T-helper 17 cell (primary cell): ENCODE data around the gene SLIT3. TPM values are rescaled to one million over a fixed set of nuclear protein-coding genes. Genes with fewer than 3 reads are reported as not detected.

ENCODE experiments used
- ATAC-seq: fragments of 150-1000 bp; cut with Tn5 transposase; 2 replicates; pipeline ENCODE4 v1.10.0; 2021; ENCODE audit warnings: mild to moderate bottlenecking, moderate library complexity
- DNase-seq, 3 donors: peaks; one replicate each; pipeline versions ENCODE4 v3.0.0 to v3.0.0-alpha.2; 2020 to 2021
- H3K9me3 ChIP-seq: one replicate; pipeline ENCODE4 v1.7.0; 2013; ENCODE audit warnings: low read length, mild to moderate bottlenecking; ENCODE audit not compliant: control insufficient read depth, poor library complexity, severe bottlenecking
- H3K27ac Mint-ChIP-seq: one replicate; pipeline ENCODE4 v1.8.0; 2022; ENCODE audit warnings: mild to moderate bottlenecking, moderate library complexity, mixed read lengths
- H3K27me3 Mint-ChIP-seq: one replicate; pipeline ENCODE4 v1.8.0; 2022; ENCODE audit warnings: mixed read lengths
- H3K36me3 Mint-ChIP-seq: one replicate; pipeline ENCODE4 v1.8.0; 2022; ENCODE audit warnings: low read depth, mixed read lengths
- H3K4me1 Mint-ChIP-seq: one replicate; pipeline ENCODE4 v1.8.0; 2022; ENCODE audit warnings: mild to moderate bottlenecking, mixed read lengths
- H3K4me3 Mint-ChIP-seq: one replicate; pipeline ENCODE4 v1.8.0; 2022; ENCODE audit warnings: mild to moderate bottlenecking, moderate library complexity, mixed read lengths
- total RNA-seq, 4 donors: library from RNA in 2 of 4; stranded (reverse) in 2 of 4; gene quantifications; one replicate each; pipeline ENCODE4 v1.2.3 and lab custom pipeline; 2022 to 2026

The SLIT3 gene
- total RNA-seq, 2 donors from 2014 or later, result not detected

DNA sequence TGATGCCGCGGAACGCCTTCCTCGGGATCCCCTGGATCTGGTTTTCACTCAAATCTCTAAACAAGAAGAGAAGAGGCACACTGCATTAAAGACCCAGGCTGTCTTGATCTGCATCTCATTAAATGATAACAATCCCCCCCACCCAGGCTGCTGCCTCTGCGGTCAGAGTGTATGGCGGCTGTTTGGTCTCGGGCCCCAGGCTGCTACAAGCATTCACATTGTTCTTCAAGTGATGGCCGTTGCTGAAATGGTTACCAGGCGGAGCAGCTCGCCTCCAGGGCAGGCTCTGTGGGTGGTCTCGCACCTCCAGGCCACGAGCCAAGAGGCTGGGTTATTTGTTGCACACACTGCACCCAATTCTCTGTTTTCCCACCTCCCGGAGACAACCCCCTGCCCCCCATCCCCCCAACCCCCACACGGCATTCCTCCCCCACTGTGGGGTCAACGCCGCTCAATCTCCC is 417.6 kb downstream of the SLIT3 start:
- ATAC-seq (no peak), DNase-seq (no peak)
- Mint-ChIP-seq H3K27me3 (peaks cover 30% of the 10 kb centered on the region), H3K4me3 (no peak overlapping the region), H3K36me3 (peaks cover 4% of the 10 kb centered on the region), H3K27ac (no peak overlapping the region), H3K4me1 (peaks cover 3% of the 10 kb centered on the region)
- no peaks in the 10 kb centered on the region for H3K9me3 ChIP-seq

DNA sequence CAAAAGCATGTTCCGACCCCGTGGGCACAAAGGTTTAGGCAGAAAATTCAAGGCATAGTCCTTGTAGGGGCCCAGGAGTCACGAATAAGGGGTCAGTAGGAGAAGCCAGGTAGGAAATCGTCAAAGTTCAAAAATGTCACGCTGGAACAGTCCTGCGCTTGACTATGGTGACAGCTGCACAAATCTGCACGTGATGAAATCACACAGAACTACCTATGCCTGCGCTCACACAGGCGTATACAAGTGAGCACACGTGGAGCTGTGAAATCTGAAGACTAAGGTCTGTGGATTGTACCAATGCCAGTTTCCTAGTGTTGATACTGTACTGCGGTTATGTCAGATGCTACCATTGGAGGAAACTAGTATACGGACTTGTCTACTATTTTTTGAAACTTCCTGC is 418.7 kb downstream of the SLIT3 start:
- Mint-ChIP-seq H3K27ac (no peak overlapping the region), H3K27me3 (peaks cover 28% of the 10 kb centered on the region), H3K4me1 (peaks cover 6% of the 10 kb centered on the region), H3K4me3 (no peak overlapping the region), H3K36me3 (peaks cover 4% of the 10 kb centered on the region)
- no peaks in the 10 kb centered on the region for H3K9me3 ChIP-seq
- ATAC-seq (no peak), DNase-seq (no peak)

DNA sequence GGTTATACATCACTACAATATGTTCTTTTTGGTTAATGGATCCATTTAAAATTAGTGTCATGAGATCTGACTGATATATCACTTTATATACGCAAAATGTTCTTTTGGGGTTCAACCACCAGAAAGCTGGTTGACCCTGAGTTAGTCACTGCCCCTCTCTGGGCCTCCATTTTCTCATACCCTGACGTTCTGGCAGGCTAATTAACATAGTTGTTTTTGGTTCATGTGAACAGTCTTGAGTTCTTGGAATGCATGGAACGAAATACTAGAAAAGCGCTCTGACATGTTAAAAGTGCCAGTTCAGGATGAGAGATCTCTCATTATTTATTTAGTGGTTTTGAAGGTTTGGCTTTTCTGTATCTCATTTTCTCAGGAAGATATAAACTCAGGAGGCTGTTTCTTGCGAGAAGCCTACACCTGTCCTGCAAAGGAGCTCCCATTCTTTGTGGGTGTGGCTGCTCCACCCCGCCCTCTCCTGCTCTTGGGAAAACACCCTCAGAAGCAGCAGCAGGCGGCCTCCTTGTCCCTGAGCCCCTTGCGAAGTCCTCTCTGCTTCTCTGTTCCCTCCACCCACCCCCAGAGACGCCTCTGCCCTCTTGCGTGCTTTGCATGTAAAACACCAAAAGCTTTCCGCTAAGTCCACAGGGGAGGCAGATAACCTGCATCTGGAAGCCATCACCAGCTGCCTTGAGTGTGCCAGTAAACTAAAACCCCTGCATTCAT is 419.4 kb downstream of the SLIT3 start:
- Mint-ChIP-seq H3K27me3 (peaks cover 32% of the 10 kb centered on the region), H3K4me3 (no peak overlapping the region)
- no peaks in the 10 kb centered on the region for H3K9me3 ChIP-seq

DNA sequence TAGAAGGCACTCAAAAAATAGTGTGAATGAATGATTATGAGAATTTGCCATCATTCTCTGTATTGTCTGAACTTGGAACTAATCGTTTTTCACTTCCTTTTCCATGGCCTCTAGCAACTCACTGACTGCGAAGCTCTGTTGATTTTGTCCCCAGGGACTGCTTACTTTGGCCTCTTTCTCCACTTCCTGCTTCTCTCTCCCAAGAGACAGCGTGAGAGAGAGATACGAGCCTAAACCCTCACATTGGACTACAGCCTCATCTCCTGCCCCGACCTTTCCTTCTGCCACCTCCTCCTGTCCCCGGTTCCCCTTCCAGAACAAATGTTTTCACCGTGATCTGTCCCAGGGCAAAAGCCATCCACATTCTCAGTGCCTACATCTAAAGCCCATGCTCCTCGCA is 421.0 kb downstream of the SLIT3 start:
- no peak overlapping the region for H3K4me3 Mint-ChIP-seq
- no peak overlapping the region for H3K27ac Mint-ChIP-seq

More for the DNA sequence above, 419.4 kb downstream of the SLIT3 start:
- Mint-ChIP-seq H3K27ac (no peak overlapping the region), H3K4me1 (peaks cover 6% of the 10 kb centered on the region), H3K36me3 (peaks cover 4% of the 10 kb centered on the region)
- no peak for ATAC-seq
- no peak for DNase-seq

DNA sequence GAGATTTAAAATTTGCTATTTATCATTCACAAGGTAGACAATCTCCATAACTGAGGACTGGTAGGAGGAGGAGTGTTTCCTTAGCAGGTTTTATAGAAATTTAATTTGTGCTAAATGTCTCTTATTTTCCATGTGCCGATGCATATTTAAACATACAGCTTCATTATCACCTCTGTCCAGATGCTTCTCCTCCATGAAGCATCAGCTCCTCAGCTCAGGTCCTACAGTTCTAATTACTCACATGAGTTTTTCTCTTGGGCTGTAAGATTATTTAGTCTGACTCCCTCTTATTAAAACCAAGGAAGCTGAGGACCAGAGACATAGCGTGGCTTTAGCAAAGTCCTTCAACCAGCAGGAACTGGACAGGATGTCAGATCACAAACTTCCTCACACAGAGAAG is 421.6 kb downstream of the SLIT3 start:
- Mint-ChIP-seq H3K4me1 (peaks cover 6% of the 10 kb centered on the region), H3K36me3 (peaks cover 4% of the 10 kb centered on the region), H3K27ac (no peak overlapping the region), H3K4me3 (no peak overlapping the region), H3K27me3 (peaks cover 42% of the 10 kb centered on the region)
- H3K9me3 ChIP-seq, result no peaks in the 10 kb centered on the region
- DNase-seq (no peak), ATAC-seq (no peak)

More for the DNA sequence above, 421.0 kb downstream of the SLIT3 start:
- ATAC-seq, result no peak
- Mint-ChIP-seq H3K27me3 (peaks cover 36% of the 10 kb centered on the region), H3K36me3 (peaks cover 4% of the 10 kb centered on the region), H3K4me1 (peaks cover 6% of the 10 kb centered on the region)
- no peak for DNase-seq
- H3K9me3 ChIP-seq, result no peaks in the 10 kb centered on the region

DNA sequence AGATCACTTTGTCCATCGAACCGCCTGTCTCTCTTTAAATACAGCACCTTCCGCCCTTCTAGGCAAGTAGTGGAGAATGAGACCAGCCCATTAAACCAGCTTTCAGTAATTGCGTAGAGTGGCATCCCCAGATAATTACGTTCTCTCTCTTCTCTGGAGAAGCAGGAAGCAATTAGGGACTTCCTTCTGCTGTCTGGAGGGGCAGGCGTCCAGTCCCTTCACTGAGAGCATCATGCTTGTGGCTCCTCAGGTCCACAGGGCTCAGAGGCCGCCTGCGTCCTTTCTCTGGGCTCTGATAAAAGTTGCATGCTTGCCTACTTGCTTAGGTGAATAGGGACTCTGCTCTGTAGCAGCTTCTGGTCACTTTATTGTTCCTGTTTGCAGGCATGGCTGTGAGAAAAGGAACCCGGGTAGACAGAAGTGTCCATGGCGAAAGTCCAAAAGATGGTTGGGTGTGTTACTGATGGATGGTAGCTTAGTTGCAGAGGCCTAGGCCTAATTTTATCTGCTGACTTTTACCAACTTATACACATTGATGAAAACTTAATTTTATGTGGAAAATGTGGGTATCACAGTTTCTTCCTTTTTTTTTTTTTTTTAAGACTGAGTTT is 422.7 kb downstream of the SLIT3 start:
- Mint-ChIP-seq H3K4me3 (no peak overlapping the region), H3K27me3 (peaks cover 52% of the 10 kb centered on the region), H3K4me1 (peaks cover 6% of the 10 kb centered on the region), H3K36me3 (peaks cover 4% of the 10 kb centered on the region), H3K27ac (no peak overlapping the region)
- DNase-seq, result no peak
- H3K9me3 ChIP-seq, result no peaks in the 10 kb centered on the region
- ATAC-seq, result no peak

DNA sequence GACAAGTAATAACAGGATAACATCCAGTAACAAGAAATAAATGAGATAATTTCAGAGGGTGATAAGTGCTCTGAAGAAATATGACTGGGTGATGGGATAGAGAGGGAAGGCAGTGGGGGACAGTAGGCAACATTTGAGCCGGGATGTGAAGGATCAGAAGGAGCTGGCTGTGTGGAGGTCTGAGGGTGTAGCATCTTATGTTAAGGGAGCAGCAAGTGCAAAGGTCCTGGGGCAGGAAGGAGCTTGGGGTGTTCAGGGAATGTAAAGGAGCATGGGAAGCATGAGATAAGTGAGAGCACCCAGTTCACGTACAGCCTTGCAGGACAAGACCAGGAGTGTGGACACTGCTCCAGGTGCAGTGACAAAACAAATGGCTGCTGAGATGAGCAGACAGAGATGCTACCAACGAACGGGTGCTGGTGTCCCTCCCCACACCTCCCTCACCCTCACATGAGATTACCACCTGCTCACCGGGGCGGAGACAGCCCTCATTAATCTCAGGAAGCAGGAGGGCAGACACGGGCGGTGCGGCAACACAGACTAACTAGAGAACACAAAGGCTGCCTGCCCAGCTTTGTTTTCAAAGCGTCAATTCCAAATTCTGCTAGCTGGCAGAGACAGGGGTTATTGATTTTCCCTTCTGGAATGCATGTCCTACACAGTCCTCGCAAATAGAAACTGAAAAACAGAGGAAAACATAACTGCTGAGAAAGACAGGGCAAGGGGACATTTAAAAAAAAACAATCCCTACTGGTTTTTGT is 423.6 kb downstream of the SLIT3 start:
- H3K4me3 Mint-ChIP-seq, result no peak overlapping the region
- DNase-seq, result no peak
- H3K27ac Mint-ChIP-seq, result no peak overlapping the region
- no peaks in the 10 kb centered on the region for H3K9me3 ChIP-seq
- H3K36me3 Mint-ChIP-seq, result peaks cover 4% of the 10 kb centered on the region
- H3K27me3 Mint-ChIP-seq, result peaks cover 53% of the 10 kb centered on the region
- H3K4me1 Mint-ChIP-seq, result peaks cover 6% of the 10 kb centered on the region
- no peak for ATAC-seq

DNA sequence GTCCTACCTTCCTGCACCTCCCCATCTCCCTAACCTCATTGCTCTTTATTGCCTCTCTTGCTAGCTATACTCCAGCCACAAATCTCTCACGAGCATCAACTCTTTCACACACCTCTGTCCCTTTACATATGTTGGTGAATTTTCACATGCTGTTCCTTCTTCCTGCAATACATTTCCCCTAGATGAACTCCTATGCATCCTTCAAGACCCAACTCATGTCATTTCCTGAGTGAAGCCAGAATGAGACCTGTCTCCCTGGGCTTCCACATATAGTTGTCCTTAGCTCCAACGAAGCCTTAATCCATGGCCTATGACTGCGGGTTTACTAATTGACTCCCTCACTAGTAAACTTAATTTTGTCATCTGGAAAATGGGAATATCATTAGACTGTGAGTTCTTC is 424.5 kb downstream of the SLIT3 start:
- H3K9me3 ChIP-seq, result no peaks in the 10 kb centered on the region
- H3K36me3 Mint-ChIP-seq, result peaks cover 4% of the 10 kb centered on the region
- DNase-seq (no peak), ATAC-seq (no peak)
- H3K4me3 Mint-ChIP-seq, result no peak overlapping the region
- peaks cover 60% of the 10 kb centered on the region for H3K27me3 Mint-ChIP-seq
- no peak overlapping the region for H3K27ac Mint-ChIP-seq
- peaks cover 6% of the 10 kb centered on the region for H3K4me1 Mint-ChIP-seq

DNA sequence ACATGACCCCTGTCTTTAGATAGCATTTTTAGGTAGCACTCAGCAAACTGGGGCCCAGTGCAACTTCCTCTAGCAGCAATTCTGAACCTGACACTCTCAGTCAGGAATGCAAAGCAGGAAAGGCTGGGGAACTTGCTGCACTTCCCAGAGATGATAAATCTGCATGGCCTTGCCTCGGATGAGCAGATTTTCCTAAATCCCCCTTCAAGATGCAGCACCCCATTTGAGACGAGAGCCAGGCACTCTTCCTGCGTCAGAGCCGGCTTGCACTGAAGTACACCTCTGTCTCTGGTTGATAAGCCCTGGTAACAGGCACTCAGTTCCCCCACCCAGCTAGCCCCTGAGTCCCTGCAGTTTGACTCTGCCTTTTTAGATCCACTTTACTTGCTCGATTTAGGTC is 425.1 kb downstream of the SLIT3 start:
- DNase-seq (no peak), ATAC-seq (no peak)
- no peak overlapping the region for H3K4me3 Mint-ChIP-seq
- H3K27ac Mint-ChIP-seq, result no peak overlapping the region
- H3K4me1 Mint-ChIP-seq, result peaks cover 6% of the 10 kb centered on the region
- H3K36me3 Mint-ChIP-seq, result peaks cover 4% of the 10 kb centered on the region
- peaks cover 66% of the 10 kb centered on the region for H3K27me3 Mint-ChIP-seq
- no peaks in the 10 kb centered on the region for H3K9me3 ChIP-seq

DNA sequence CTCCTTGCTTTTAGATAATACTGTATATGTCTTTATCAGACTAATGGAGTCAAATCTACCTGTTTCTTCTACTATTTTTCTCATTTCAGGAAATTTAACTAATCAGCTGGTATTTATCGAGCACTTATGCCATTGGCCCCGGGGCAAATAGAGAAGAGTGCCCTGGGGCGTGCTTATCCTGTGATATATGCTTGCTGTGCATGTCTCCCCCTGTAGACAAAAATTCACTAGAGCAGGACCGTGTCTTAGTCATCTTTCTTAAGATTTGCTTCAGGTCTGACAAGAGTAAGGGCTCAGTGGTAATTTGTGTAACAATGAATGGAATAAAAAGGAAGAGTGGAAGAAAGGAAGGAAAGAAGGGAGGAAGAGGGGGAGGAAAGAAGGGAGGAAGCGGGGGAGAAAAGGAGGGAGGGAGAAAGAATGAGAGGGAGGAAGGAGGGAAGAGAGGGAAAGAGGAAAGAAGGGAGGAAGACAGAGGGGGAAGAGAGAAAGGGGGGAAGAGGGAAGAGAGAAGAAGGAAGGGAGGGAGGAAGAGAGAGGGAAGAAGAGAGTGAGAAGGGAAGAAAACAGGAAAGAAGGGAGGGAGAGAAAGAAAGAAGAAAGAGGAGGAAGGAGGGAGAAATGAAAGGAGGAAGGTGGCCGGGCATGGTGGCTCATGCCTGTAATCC is 426.1 kb downstream of the SLIT3 start:
- no peak for ATAC-seq
- no peaks in the 10 kb centered on the region for H3K9me3 ChIP-seq
- Mint-ChIP-seq H3K36me3 (no peaks in the 10 kb centered on the region), H3K4me1 (peaks cover 2% of the 10 kb centered on the region), H3K27me3 (peaks cover 67% of the 10 kb centered on the region), H3K4me3 (no peak overlapping the region), H3K27ac (no peak overlapping the region)
- DNase-seq, result no peak

DNA sequence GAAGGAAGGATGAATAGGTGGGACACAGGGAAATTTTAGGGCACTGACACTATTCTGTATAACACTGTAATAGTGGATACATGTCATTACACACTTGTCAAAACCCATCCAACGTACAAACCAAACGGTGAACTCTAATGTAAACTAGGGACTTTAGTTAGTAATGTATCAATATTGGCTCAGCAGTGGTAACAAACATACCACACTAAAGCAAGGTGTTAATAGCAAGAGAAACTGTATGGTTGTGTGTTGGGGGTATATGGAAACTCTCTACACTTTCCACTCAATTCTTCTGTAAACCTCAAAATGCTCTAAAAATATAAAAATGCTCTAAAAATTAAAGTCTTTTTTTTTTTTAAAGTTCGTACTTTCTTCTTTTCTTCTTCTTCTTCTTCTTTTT is 428.7 kb downstream of the SLIT3 start:
- DNase-seq, result no peak
- no peaks in the 10 kb centered on the region for H3K9me3 ChIP-seq
- no peak overlapping the region for H3K27ac Mint-ChIP-seq
- no peak for ATAC-seq
- peaks cover 54% of the 10 kb centered on the region for H3K27me3 Mint-ChIP-seq
- H3K4me3 Mint-ChIP-seq, result no peak overlapping the region
- no peaks in the 10 kb centered on the region for H3K4me1 Mint-ChIP-seq
- no peaks in the 10 kb centered on the region for H3K36me3 Mint-ChIP-seq

DNA sequence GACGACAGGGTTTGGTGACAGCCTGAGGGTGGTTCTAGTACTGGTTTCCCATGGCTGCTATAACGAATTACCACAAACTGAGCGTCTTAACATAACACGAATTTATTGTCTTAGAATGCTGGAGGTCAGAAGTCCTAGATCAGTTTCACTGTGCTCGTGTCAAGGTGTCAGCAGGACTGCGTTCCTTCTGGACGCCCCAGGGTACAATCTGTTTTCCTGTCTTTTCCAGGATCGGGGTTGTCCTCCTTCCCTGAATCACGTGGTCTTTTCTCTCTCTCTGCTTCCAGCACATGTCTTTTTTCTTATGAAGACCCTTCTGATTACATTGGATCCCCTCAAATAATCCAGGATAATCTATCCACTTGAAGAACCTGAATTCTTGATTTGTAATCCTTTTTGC is 430.0 kb downstream of the SLIT3 start:
- H3K36me3 Mint-ChIP-seq, result no peaks in the 10 kb centered on the region
- H3K27me3 Mint-ChIP-seq, result peaks cover 49% of the 10 kb centered on the region
- H3K27ac Mint-ChIP-seq, result no peak overlapping the region
- no peaks in the 10 kb centered on the region for H3K4me1 Mint-ChIP-seq
- DNase-seq (no peak), ATAC-seq (no peak)
- no peak overlapping the region for H3K4me3 Mint-ChIP-seq
- H3K9me3 ChIP-seq, result no peaks in the 10 kb centered on the region

DNA sequence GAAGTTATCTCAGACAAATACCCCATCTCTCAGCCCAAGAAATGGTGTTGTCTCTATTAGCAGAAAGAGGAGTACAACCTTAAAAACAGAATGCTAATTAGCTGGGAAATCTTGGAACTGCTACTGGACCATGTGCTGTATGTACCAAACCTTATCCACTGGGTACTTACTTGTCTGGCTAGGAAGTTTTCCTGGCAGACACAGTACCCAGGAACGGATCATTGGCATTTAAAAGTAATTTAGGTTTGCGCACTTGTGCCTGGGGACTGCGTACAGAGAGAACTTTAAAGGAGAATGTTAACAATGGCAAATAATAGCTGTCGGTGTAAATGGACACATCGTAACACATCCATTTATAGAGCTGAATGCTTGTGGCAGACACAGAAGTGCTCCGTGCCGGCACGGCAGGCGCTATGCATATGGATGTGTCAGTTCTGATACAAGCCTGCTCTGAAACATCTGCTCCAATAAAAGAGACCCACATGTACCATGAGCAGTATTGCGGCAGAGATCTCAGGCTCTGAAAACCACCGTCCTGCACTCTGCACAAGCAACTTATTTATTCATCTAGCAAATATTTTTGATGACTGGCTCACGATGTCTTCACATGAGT is 431.2 kb downstream of the SLIT3 start:
- Mint-ChIP-seq H3K27ac (no peak overlapping the region), H3K27me3 (peaks cover 44% of the 10 kb centered on the region)

More for the DNA sequence above, 431.2 kb downstream of the SLIT3 start:
- Mint-ChIP-seq H3K4me1 (no peaks in the 10 kb centered on the region), H3K36me3 (no peaks in the 10 kb centered on the region), H3K4me3 (no peak overlapping the region)
- no peaks in the 10 kb centered on the region for H3K9me3 ChIP-seq
- no peak for DNase-seq
- ATAC-seq, result no peak
